ENCODE measurements around the gene CSTB. TPM values are rescaled to one million over a fixed set of nuclear protein-coding genes. Genes with fewer than 3 reads are reported as not detected.

The CSTB gene
- total RNA-seq, 1 donor from 2014 or later, result 16.0 TPM

GRCh38 chr21:43816611-43817071 lies 40.5 kb upstream of the CSTB start:
- Mint-ChIP-seq H3K36me3 (ENCODE audit: low read depth) (no peaks in the 10 kb centered on the region), H3K4me1 (peaks cover 9% of the 10 kb centered on the region), H3K27me3 (peaks cover 5% of the 10 kb centered on the region), H3K9me3 (peaks cover 6% of the 10 kb centered on the region), H3K27ac (no peak overlapping the region), H3K4me3 (no peak overlapping the region)
- intact Hi-C loops (cut with micrococcal nuclease), result loop anchor here (10.0 kb wide), 1 partner anchor 488 kb away; the partner anchor contains the start of gene PFKL
- ATAC-seq (ENCODE audit: low read depth) (no peak), DNase-seq (no peak)
- POLR2A ChIA-PET, result no interaction called here
- TF ChIP-seq CTCF (IDR thresholded peaks at IDR 0.05), result no peak
- CTCF ChIA-PET, result no interaction called here

GRCh38 chr21:43815991-43816390 lies 39.9 kb upstream of the CSTB start:
- Mint-ChIP-seq H3K27ac (no peak overlapping the region), H3K4me3 (no peak overlapping the region), H3K4me1 (peaks cover 11% of the 10 kb centered on the region), H3K9me3 (peaks cover 6% of the 10 kb centered on the region), H3K36me3 (ENCODE audit: low read depth) (no peaks in the 10 kb centered on the region), H3K27me3 (peaks cover 5% of the 10 kb centered on the region)
- intact Hi-C loops (cut with micrococcal nuclease), result loop anchor here (10.0 kb wide), 1 partner anchor 489 kb away; the partner anchor contains the start of gene PFKL
- DNase-seq (no peak), ATAC-seq (ENCODE audit: low read depth) (no peak)
- ChIA-PET CTCF (no interaction called here), POLR2A (no interaction called here)
- no peak for TF ChIP-seq CTCF (IDR thresholded peaks at IDR 0.05)

GRCh38 chr21:43815107-43815613 lies 39.1 kb upstream of the CSTB start:
- Mint-ChIP-seq H3K9me3 (peaks cover 6% of the 10 kb centered on the region), H3K4me1 (peaks cover 16% of the 10 kb centered on the region), H3K36me3 (ENCODE audit: low read depth) (no peaks in the 10 kb centered on the region), H3K27ac (no peak overlapping the region), H3K27me3 (peaks cover 8% of the 10 kb centered on the region), H3K4me3 (no peak overlapping the region)
- TF ChIP-seq CTCF (IDR thresholded peaks at IDR 0.05), result no peak
- intact Hi-C loops (cut with micrococcal nuclease), result loop anchor here (10.0 kb wide), 1 partner anchor 490 kb away; the partner anchor contains the start of gene PFKL
- ATAC-seq (ENCODE audit: low read depth), result no peak
- ChIA-PET POLR2A (no interaction called here), CTCF (no interaction called here)
- DNase-seq, result no peak

GRCh38 chr21:43814215-43815106 lies 38.4 kb upstream of the CSTB start:
- ChIA-PET CTCF (no interaction called here), POLR2A (interaction anchor here (0.6 kb wide), 1 partner anchor 127 kb away, joined by 3 read pairs; no protein-coding TSS in a partner anchor)
- TF ChIP-seq CTCF (IDR thresholded peaks at IDR 0.05), result no peak
- Mint-ChIP-seq H3K9me3 (peaks cover 6% of the 10 kb centered on the region), H3K36me3 (ENCODE audit: low read depth) (no peaks in the 10 kb centered on the region), H3K4me1 (peaks cover 16% of the 10 kb centered on the region), H3K27me3 (peaks cover 8% of the 10 kb centered on the region), H3K4me3 (no peak overlapping the region), H3K27ac (no peak overlapping the region)
- ATAC-seq (ENCODE audit: low read depth), result no peak
- intact Hi-C loops (cut with micrococcal nuclease), result loop anchor here (10.0 kb wide), 1 partner anchor 490 kb away; the partner anchor contains the start of gene PFKL
- DNase-seq, result no peak

GRCh38 chr21:43813656-43813980 lies 37.5 kb upstream of the CSTB start:
- ChIA-PET POLR2A (interaction anchor here (0.6 kb wide), 1 partner anchor 128 kb away, joined by 3 read pairs; no protein-coding TSS in a partner anchor), CTCF (no interaction called here)
- Mint-ChIP-seq H3K9me3 (peaks cover under 1% of the 10 kb centered on the region), H3K27ac (no peak overlapping the region), H3K4me1 (peaks cover 14% of the 10 kb centered on the region), H3K4me3 (no peak overlapping the region), H3K27me3 (peaks cover 6% of the 10 kb centered on the region), H3K36me3 (ENCODE audit: low read depth) (no peaks in the 10 kb centered on the region)
- intact Hi-C loops (cut with micrococcal nuclease), result loop anchor here (10.0 kb wide), 1 partner anchor 491 kb away; the partner anchor contains the start of gene PFKL
- DNase-seq (no peak), ATAC-seq (ENCODE audit: low read depth) (no peak)
- TF ChIP-seq CTCF (IDR thresholded peaks at IDR 0.05), result no peak
